GM23338 (cell line): Measurements from ENCODE around the gene AKIRIN1. TPM values are rescaled to one million over a fixed set of nuclear protein-coding genes. Genes with fewer than 3 reads are reported as not detected.

Experiments
- ATAC-seq: fragments of 200-7000 bp; cut with Tn5 transposase; 3 replicates; pipeline ENCODE4 v1.9.1; 2020
- DNase-seq: peaks from one replicate; pipeline ENCODE4 v3.0.0-alpha.2; 2015; ENCODE audit warnings: low spot score
- H2AFZ ChIP-seq: fragments of 200-600 bp; sonication (generic); 2 replicates; pipeline ENCODE4 v1.8.0; 2016; ENCODE audit warnings: antibody characterized with exemption, mild to moderate bottlenecking, moderate library complexity
- H3F3A ChIP-seq: fragments of 200-600 bp; sonication (generic); replicated peaks from 2 replicates; pipeline ENCODE4 v1.8.0; 2017; ENCODE audit warnings: antibody characterized with exemption, mixed run types, low read depth
- H3K27ac ChIP-seq: fragments of 200-600 bp; sonication (generic); 2 replicates; pipeline ENCODE4 v1.6.1; 2016; ENCODE audit warnings: low read depth
- H3K27me3 ChIP-seq: fragments of 200-600 bp; sonication (generic); 2 replicates; pipeline ENCODE4 v1.8.0; 2016; ENCODE audit warnings: mild to moderate bottlenecking, mixed run types, moderate library complexity; ENCODE audit not compliant: insufficient read depth
- H3K36me3 ChIP-seq: fragments of 200-600 bp; sonication (generic); 2 replicates; pipeline ENCODE4 v1.8.0; 2016; ENCODE audit warnings: mild to moderate bottlenecking; ENCODE audit not compliant: insufficient read depth
- H3K4me1 ChIP-seq: fragments of 200-600 bp; sonication (generic); 2 replicates; pipeline ENCODE4 v1.8.0; 2016; ENCODE audit warnings: mild to moderate bottlenecking, moderate library complexity; ENCODE audit not compliant: insufficient read depth
- H3K4me2 ChIP-seq: fragments of 200-600 bp; sonication (generic); 2 replicates; pipeline ENCODE4 v1.7.1; 2017; ENCODE audit warnings: mixed run types
- H3K4me3 ChIP-seq: fragments of 200-600 bp; sonication (generic); 2 replicates; pipeline ENCODE4 v1.6.1; 2016; ENCODE audit warnings: mixed run types
- H3K79me2 ChIP-seq: fragments of 200-600 bp; sonication (generic); replicated peaks from 2 replicates; pipeline ENCODE4 v1.8.0; 2017; ENCODE audit warnings: mild to moderate bottlenecking; ENCODE audit not compliant: insufficient read depth
- H3K9me2 ChIP-seq: fragments of 200-600 bp; sonication (generic); 2 replicates; pipeline ENCODE4 v1.8.0; 2017; ENCODE audit not compliant: insufficient read depth
- H4K20me1 ChIP-seq: fragments of 200-600 bp; sonication (generic); replicated peaks from 2 replicates; pipeline ENCODE4 v1.8.0; 2017; ENCODE audit warnings: mild to moderate bottlenecking; ENCODE audit not compliant: insufficient read depth
- H3K27ac Mint-ChIP-seq: 2 replicates; pipeline ENCODE4 v1.8.0; 2020; ENCODE audit warnings: inconsistent platforms, mild to moderate bottlenecking, moderate library complexity, mixed read lengths
- H3K27me3 Mint-ChIP-seq: 3 replicates; pipeline ENCODE4 v1.8.0; 2022; ENCODE audit warnings: low read depth, mild to moderate bottlenecking, moderate library complexity, mixed read lengths, inconsistent platforms; ENCODE audit not compliant: insufficient read depth, poor library complexity
- H3K36me3 Mint-ChIP-seq: 3 replicates; pipeline ENCODE4 v1.8.0; 2021; ENCODE audit warnings: low read depth, mild to moderate bottlenecking, inconsistent platforms, moderate library complexity, mixed read lengths
- H3K4me1 Mint-ChIP-seq: 3 replicates; pipeline ENCODE4 v1.8.0; 2020; ENCODE audit warnings: mild to moderate bottlenecking, inconsistent platforms, mixed read lengths
- H3K4me3 Mint-ChIP-seq: 3 replicates; pipeline ENCODE4 v1.8.0; 2021; ENCODE audit warnings: moderate library complexity, mild to moderate bottlenecking, inconsistent platforms, mixed read lengths
- H3K9me3 Mint-ChIP-seq: 3 replicates; pipeline ENCODE4 v1.8.0; 2020; ENCODE audit warnings: moderate library complexity, mild to moderate bottlenecking, inconsistent platforms, mixed read lengths
- CREB1 ChIP-seq: fragments of 250-450 bp; sonication (Bioruptor Pico); IDR thresholded peaks from 2 replicates; pipeline ENCODE4 v1.5.0; 2020; ENCODE audit warnings: low read depth, mild to moderate bottlenecking, moderate library complexity
- CTCF ChIP-seq, 2 experiments: fragments of 200-600 bp in 1 of 2; sonication (generic) in 1 of 2; conservative IDR thresholded peaks; 2 replicates each; pipeline versions ENCODE4 v1.5.1 to v1.6.1; 2016 to 2017; ENCODE audit warnings: antibody characterized with exemption in 2 of 2, low read depth in 2 of 2, mild to moderate bottlenecking in 2 of 2, moderate library complexity in 1 of 2
- ETS1 ChIP-seq: IDR thresholded peaks from 2 replicates; pipeline ENCODE4 v1.6.1; 2016; ENCODE audit warnings: antibody characterized with exemption
- EZH2 ChIP-seq: fragments of 200-600 bp; sonication (generic); IDR thresholded peaks from one replicate; pipeline ENCODE4 v1.8.0; 2017; ENCODE audit warnings: antibody characterized with exemption, mild to moderate bottlenecking, low read depth; ENCODE audit not compliant: unreplicated experiment
- EZH2phosphoT487 ChIP-seq: fragments of 200-600 bp; sonication (generic); IDR thresholded peaks from one replicate; pipeline ENCODE4 v1.8.1; 2018; ENCODE audit warnings: antibody characterized with exemption; ENCODE audit not compliant: unreplicated experiment
- JUNB ChIP-seq: IDR thresholded peaks from one replicate; pipeline ENCODE4 v1.6.1; 2016; ENCODE audit warnings: antibody characterized with exemption; ENCODE audit not compliant: unreplicated experiment
- NANOG ChIP-seq: IDR thresholded peaks from 2 replicates; pipeline ENCODE4 v1.6.1; 2016; ENCODE audit warnings: antibody characterized with exemption, borderline replicate concordance
- POLR2AphosphoS5 ChIP-seq: IDR thresholded peaks from 2 replicates; pipeline ENCODE4 v1.6.1; 2016; ENCODE audit warnings: antibody characterized with exemption, low read depth
- REST ChIP-seq: IDR thresholded peaks from one replicate; pipeline ENCODE4 v1.6.1; 2018; ENCODE audit warnings: antibody characterized with exemption; ENCODE audit not compliant: unreplicated experiment
- STAT1 ChIP-seq: IDR thresholded peaks from one replicate; pipeline ENCODE4 v1.6.1; 2016; ENCODE audit warnings: antibody characterized with exemption; ENCODE audit not compliant: unreplicated experiment
- ZNF114 ChIP-seq: fragments of 250-450 bp; sonication (Bioruptor Pico); IDR thresholded peaks from 2 replicates; pipeline ENCODE4 v1.5.0; 2020; ENCODE audit warnings: mild to moderate bottlenecking, moderate library complexity
- ZNF331 ChIP-seq: fragments of 250-450 bp; sonication (Bioruptor Pico); IDR thresholded peaks from 2 replicates; pipeline ENCODE4 v1.5.0; 2020; ENCODE audit warnings: low read depth, mild to moderate bottlenecking, moderate library complexity
- polyA plus RNA-seq: library from polyadenylated mRNA; unstranded; fragments of >200 nt; fragmentation: Nextera tagmentation; extraction: Ambion mirVana; gene quantifications from 2 replicates; pipeline ENCODE4 v1.2.1, GENCODE V29; 2016
- total RNA-seq: library from RNA; depleted of rRNA; stranded (reverse); fragments of >200 nt; shearing (Covaris generic); gene quantifications from 2 replicates; pipeline ENCODE4 v1.2.3, GENCODE V29; 2014

The AKIRIN1 gene
- total and polyA plus RNA-seq, 2 experiments from 2014 or later, result 162 to 254 TPM

- Histone ChIP-seq H3K4me2 (no peak overlapping the region), H3K4me3 (no peak overlapping the region), H3K4me1 (peaks cover 7% of the 10 kb centered on the region; the same call in 1 of the 2 replicates), H3K79me2 (no peaks in the 10 kb centered on the region), H2AFZ (no peak overlapping the region), H3K27ac (peak overlapping the region; percentile 45; the same call in 1 of the 2 replicates), H3K36me3 (no peaks in the 10 kb centered on the region), H3K9me2 (no peaks in the 10 kb centered on the region), H4K20me1 (no peaks in the 10 kb centered on the region), H3F3A (no peaks in the 10 kb centered on the region), H3K27me3 (no peaks in the 10 kb centered on the region)
- Mint-ChIP-seq H3K36me3 (peaks cover 10% of the 10 kb centered on the region; the same call in 2 of the 3 replicates), H3K4me1 (peaks cover 14% of the 10 kb centered on the region; the same call in 2 of the 3 replicates), H3K27me3 (peaks cover 4% of the 10 kb centered on the region), H3K27ac (peak overlapping the region; percentile 79), H3K9me3 (no peaks in the 10 kb centered on the region), H3K4me3 (no peak overlapping the region)
- no peak for ATAC-seq
- no peak for DNase-seq
- no peak for TF ChIP-seq CTCF (conservative IDR thresholded peaks at IDR 0.05; ENCODE audit: low read depth in 2 of 2)
- TF ChIP-seq ZNF114, result no peak
- TF ChIP-seq CREB1 (CRISPR knock-in tag), result no peak
- TF ChIP-seq ZNF331 (CRISPR knock-in tag), result no peak
- no peak for TF ChIP-seq EZH2phosphoT487
- no peak for TF ChIP-seq EZH2
- no peak for TF ChIP-seq STAT1
- no peak for TF ChIP-seq POLR2AphosphoS5
These were observed 57.8 kb downstream of the AKIRIN1 start for GRCh38 chr1:39048745-39049370.

GRCh38 chr1:39050001-39050400, 58.9 kb downstream of the AKIRIN1 start:
- Histone ChIP-seq H3F3A (no peaks in the 10 kb centered on the region), H3K79me2 (no peaks in the 10 kb centered on the region), H3K4me3 (no peak overlapping the region), H3K9me2 (no peaks in the 10 kb centered on the region), H4K20me1 (no peaks in the 10 kb centered on the region), H3K4me1 (peaks cover 7% of the 10 kb centered on the region; the same call in 1 of the 2 replicates), H3K27me3 (no peaks in the 10 kb centered on the region), H2AFZ (no peak overlapping the region), H3K4me2 (no peak overlapping the region), H3K36me3 (no peaks in the 10 kb centered on the region), H3K27ac (no peak overlapping the region)
- ATAC-seq (no peak), DNase-seq (no peak)
- H3K36me3 Mint-ChIP-seq, result peaks cover 10% of the 10 kb centered on the region; the same call in 1 of the 3 replicates
- H3K27ac Mint-ChIP-seq, result no peak overlapping the region
- H3K4me1 Mint-ChIP-seq, result peaks cover 14% of the 10 kb centered on the region; the same call in 2 of the 3 replicates
- no peak overlapping the region for H3K4me3 Mint-ChIP-seq
- H3K27me3 Mint-ChIP-seq, result peaks cover 4% of the 10 kb centered on the region
- no peaks in the 10 kb centered on the region for H3K9me3 Mint-ChIP-seq
- no peak for TF ChIP-seq ETS1
- TF ChIP-seq REST, result no peak
- TF ChIP-seq CTCF (conservative IDR thresholded peaks at IDR 0.05; ENCODE audit: low read depth in 2 of 2), result no peak
- no peak for TF ChIP-seq JUNB
- no peak for TF ChIP-seq NANOG
- no peak for TF ChIP-seq CREB1 (CRISPR knock-in tag)
- TF ChIP-seq ZNF114, result no peak
- no peak for TF ChIP-seq EZH2
